Activated gamma-delta T cell treated with Interleukin-2 at 50 U/mL for 16 hours (primary cell): ENCODE measurements around the gene CLRN3.

Experiments used
- DNase-seq: peaks from one replicate; pipeline ENCODE4 v3.0.0-alpha.2; 2020

CLRN3 gene

DNA sequence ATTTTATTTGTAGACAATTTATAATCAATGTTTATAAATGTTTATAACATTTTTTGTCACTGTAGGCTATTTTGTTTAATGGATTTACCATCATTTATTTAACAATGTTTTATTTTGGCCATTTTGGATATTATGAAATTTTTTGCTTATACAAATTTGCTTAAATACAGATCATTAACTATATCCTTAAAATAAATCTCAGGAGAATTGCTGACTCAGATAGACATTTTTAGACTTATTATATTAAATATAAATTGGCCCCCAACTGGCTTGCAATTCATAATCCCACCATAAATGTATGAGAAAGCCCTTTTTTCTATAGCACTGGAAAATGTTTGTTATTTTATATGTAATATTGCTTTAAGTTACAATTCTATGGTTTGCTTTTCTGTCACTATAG lies 3.8 kb upstream of the CLRN3 start:
- no peak for DNase-seq

DNA sequence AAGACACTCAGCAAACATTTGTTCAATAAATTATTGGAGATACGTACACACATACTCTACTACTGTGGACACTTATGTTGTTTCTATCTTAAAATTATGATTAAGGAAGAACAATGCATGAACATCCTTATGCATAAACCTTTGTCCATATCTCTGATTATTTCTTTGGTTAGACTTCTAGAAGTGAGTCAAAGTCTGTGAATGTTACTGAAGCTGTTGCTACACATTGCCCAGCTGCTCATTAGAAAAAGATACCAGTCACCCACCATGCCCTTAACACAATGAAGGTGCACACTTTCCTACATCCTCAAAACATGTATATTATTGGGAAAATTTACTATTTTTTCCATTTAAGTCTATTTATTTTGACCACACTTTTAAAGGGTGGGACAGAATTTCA lies 1.4 kb upstream of the CLRN3 start:
- DNase-seq, result no peak

DNA sequence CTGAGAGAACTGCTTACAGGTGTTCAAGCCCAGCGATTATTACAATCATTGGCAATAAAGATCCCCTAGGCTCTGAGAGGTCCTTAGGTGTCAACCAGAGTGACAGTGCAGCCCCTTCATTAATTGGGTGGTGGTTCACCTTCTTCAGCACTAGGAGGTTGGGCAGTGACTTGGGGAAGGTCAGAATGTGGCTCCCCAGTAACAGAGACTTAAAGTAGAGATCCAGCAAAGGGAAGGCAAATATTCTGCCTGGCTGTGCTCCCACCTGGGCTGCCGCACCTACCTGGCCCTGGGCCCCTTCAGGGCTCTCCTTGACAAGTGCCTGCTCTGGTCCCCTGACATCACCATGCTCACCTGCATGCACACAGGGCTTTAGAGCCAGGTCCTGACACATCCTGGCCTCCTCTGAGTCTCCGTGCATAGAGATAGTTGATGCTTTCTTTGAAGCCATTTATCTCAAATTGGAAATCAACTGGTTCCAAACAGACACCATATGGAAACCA lies 1.9 kb downstream of the CLRN3 start:
- DNase-seq, result no peak

DNA sequence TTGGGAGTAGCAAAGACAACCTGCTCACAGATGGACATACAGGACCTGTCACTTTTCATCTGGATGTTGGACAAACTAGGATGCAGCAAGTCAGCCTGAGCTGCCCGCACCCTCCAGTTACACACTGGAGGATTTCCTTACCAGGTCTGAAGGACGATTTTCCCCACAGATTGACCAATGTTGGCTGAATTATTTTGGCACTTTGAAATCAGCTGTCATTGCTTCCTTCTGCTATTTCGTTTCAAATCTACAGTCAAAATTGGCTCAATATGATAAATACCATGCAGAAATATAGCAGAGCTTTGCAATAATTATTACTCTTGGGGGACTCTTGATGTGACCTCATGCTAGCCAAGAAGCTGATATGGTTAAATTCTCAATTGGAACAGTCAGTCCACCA lies 2.5 kb downstream of the CLRN3 start:
- DNase-seq, result no peak

DNA sequence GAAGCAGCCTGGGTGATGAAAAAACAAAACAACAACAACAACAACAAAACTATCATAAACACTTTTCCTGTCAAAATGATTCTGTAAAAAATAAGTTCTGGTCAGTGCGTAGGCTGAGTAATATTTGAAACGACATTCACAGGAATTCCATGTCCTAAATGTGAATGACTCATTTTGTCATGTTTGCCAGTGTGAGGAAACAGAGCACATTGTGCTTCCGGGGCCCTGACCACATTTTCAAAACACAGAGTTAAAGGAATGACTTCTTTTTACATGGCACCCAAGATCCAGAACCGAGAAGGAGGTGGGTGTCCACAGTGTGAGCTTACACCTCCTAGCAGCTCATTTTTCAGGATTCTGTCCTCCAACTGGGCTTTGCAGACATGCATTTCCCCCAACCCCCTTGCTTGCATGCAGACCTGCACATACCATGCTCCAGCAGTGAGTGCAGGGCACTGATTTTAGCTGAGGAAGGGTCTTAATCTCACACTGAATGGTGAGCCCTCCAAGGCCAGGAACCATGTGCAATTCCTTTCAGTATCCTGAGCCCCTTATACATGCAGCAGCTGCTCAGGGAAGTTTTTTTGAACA lies 3.0 kb downstream of the CLRN3 start:
- no peak for DNase-seq

GRCh38 chr10:127888521-127889312 lies 4.0 kb downstream of the CLRN3 start:
- DNase-seq, result no peak

GRCh38 chr10:127887541-127888415 lies 5.0 kb downstream of the CLRN3 start:
- DNase-seq, result no peak

DNA sequence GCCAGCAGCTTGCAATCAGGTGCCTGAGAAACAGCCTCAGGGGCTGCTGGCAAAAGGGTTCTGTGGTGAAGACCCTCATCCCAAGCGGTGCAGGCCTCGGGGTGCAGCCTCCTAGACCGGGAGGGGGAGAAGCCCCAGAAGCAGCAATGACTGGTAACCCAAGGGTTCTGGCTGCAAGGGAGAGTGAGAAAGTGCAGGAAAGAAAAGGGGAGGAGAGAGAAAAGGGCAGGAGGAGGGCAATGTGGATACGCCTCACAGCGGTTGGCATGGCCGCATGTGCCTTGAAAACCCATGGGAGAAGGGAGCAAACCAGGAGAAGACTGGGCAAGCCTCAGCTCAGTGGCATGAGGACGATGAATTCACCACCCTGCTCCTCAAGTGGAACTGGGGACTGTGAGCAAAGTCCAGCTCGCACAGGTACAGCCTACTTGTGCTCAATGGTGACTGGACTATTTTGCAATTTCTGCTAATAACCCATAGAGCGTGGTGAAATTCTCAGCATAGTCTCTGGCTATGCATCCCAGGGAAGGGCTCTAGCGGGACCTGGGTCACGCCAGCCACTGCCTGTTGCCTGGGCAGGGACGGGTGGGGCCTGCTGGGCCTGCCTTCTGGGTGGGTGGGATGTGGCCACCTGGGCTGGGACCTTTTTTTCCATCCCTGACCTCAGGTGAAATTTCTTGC lies 6.2 kb downstream of the CLRN3 start:
- DNase-seq, result no peak

GRCh38 chr10:127884501-127884900 lies 8.2 kb downstream of the CLRN3 start:
- DNase-seq, result no peak

- no peak for DNase-seq
Measured at GRCh38 chr10:127883516-127883915, 9.2 kb downstream of the CLRN3 start.

DNA sequence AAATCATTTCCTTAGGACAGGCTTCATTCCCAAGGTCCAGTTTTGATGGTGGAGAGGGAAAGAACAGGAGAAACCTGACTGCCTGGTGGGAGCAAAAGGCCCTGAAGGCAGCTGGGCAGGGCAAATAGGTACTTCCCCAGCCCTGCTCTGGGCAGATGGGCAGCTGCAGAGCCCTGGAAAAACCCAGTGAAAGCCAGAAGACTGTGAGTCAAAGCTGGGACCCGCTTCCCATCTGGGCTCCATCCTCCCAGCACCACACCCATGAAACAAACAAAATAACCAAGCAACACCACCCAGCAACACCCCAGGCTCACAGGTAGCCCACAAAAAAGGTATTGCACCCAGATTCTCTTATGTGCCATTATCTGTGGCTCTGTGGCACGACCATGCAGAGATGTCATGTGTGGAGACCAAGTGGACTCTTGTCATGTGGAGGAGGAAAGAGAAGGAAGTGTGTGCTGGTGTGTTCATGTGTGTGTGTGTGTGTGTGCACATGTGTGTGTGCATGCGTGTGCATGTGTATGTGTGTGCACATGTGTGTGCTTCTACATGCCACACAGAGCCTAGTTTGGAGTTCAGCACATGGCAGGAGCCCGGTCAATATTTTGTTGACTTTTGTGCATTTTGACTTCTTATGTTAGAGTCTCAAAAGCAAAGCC lies 9.8 kb downstream of the CLRN3 start:
- no peak for DNase-seq

DNA sequence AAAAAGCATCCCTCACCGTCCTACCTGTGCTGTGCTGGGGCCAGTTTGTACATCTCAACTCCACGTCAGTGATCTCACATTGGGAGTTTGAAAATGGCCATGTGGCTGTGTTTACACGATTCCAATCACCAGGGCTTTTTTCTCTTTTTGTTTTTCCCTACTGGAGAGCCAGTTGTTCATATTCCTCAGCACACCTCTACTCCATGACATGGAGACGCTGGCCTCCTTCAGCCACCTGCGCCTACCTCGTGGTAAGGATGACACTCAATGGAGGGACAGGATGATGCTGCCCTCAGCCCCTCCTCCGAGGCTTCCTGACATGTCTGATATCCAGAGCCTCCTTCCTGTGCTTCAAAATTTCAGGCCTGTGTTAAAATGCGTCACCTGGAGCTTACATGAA lies 10.3 kb downstream of the CLRN3 start:
- DNase-seq, result no peak

- DNase-seq, result no peak
Measured at GRCh38 chr10:127881262-127881661, 11.5 kb downstream of the CLRN3 start.

DNA sequence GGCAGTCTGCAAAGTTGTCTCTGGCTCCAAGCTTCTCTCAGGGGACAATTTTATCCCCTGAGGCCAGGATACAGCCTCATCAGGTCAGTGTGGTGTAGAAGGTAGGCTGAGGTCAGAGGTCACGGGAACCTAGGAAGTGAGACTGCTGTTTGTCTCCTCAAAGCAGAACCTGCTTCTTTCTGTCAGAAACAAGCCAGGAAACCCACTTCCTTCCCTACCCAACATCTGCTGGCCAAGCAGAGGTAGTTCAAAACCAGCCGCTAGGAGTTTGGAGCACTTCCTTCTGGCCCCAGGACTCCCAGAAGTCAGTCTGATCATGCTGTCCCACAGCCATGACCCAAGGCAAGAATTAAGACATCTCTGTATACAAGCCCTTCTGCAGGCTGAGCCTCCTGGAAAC lies 12.2 kb downstream of the CLRN3 start:
- DNase-seq, result no peak

DNA sequence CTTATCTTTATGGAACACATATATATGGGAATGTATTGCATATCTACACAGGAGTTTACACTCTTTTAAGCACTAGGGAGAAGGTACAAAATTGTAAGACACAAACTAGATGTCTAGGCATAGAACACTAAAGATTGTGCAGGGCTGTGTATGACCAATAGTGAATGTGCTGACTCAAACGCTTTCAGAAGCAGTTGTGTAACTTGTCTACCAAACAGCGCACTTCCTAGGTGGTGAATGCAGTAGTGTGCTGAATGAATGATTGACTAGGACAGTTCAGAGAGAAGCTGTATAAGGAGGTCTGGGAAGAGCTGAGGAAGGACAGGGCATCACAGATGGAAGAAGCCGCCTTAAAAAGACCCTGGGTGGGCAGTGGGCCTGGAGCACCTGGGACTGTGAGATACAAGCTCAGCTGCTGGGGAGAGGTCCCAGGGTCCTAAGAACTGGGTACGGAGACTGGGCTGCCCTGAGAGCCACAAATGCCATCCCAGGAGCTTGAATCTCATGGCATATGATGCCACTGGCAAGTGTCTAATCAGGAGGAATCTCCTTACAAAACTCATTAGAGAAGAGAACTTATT lies 14.2 kb downstream of the CLRN3 start:
- no peak for DNase-seq

DNA sequence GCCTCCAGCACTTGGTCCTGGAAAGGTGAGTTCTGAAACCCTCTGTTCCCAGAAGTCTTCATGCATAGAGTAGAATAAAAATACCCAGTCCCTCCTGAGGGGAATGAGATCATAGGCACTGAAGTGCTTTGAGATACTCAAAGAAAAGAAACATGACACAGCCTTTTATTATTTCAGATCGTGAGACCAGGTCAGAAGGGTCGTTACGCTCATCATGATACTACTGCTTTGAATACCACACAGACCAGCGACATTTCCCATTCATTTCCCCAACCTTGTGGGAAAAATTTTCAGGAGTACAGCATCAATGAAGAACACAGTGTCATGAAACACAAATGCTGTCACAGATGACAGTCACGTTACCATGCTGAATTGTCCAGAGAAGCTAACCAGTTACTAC lies 15.0 kb downstream of the CLRN3 start:
- DNase-seq, result no peak

DNA sequence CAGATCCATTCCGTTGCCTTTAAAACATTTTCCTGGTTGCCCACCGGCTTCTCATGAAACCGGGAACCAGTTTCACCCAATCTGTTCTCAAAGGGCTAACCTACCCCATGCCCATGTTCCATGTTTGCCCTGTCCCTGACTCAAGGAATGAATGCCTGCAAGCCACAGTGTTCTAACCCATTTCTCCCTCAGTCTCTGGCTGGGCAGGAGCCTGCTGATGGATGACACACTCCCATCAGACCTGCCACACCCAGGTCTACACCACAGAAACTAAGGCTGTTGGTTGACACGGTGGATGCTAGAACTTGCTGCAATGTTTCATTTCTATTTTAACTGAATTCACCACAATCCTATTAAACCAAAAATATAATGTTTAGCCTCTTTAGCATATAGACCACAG lies 15.6 kb downstream of the CLRN3 start:
- DNase-seq, result no peak

- no peak for DNase-seq
Measured at GRCh38 chr10:127875916-127876315, 16.8 kb downstream of the CLRN3 start.

DNA sequence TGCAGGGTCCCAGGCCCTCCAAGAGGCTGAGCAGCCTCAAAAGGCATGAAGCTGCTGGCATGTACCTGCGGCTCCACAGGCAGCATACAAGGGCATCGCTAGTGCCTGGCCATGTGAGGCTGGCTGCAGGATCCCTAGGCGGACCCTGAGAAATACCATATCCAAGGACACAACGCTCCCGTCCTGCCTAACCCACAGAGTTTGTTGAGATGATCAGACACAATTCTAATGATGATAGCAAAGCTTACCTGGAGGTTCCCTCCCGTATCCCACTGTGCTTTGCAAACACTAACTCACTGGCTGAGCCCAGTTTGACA lies 17.3 kb downstream of the CLRN3 start:
- DNase-seq, result no peak

- no peak for DNase-seq
Measured at GRCh38 chr10:127874671-127875448, 17.9 kb downstream of the CLRN3 start.

GRCh38 chr10:127873901-127874470 lies 18.8 kb downstream of the CLRN3 start:
- no peak for DNase-seq
